Neuron (in vitro differentiated cells): ENCODE data around the gene SHROOM3.

Experiments used
- H2AFZ ChIP-seq: one replicate; pipeline ENCODE4 v1.6.1; 2013; ENCODE audit warnings: low read depth, mild to moderate bottlenecking, inconsistent platforms, low read length, moderate library complexity
- H3K27me3 ChIP-seq: one replicate; pipeline ENCODE4 v1.6.1; 2013; ENCODE audit warnings: low read length; ENCODE audit not compliant: insufficient read depth
- H3K36me3 ChIP-seq: one replicate; pipeline ENCODE4 v1.6.1; 2013; ENCODE audit warnings: low read length; ENCODE audit not compliant: insufficient read depth
- H3K4me1 ChIP-seq: one replicate; pipeline ENCODE4 v1.6.1; 2013; ENCODE audit warnings: low read length; ENCODE audit not compliant: insufficient read depth
- H3K4me3 ChIP-seq: 2 replicates; pipeline ENCODE4 v1.5.1; 2013; ENCODE audit warnings: mild to moderate bottlenecking, low read length, moderate library complexity
- H3K9me3 ChIP-seq: one replicate; pipeline ENCODE4 v1.6.1; 2013; ENCODE audit warnings: low read length

The SHROOM3 gene

DNA sequence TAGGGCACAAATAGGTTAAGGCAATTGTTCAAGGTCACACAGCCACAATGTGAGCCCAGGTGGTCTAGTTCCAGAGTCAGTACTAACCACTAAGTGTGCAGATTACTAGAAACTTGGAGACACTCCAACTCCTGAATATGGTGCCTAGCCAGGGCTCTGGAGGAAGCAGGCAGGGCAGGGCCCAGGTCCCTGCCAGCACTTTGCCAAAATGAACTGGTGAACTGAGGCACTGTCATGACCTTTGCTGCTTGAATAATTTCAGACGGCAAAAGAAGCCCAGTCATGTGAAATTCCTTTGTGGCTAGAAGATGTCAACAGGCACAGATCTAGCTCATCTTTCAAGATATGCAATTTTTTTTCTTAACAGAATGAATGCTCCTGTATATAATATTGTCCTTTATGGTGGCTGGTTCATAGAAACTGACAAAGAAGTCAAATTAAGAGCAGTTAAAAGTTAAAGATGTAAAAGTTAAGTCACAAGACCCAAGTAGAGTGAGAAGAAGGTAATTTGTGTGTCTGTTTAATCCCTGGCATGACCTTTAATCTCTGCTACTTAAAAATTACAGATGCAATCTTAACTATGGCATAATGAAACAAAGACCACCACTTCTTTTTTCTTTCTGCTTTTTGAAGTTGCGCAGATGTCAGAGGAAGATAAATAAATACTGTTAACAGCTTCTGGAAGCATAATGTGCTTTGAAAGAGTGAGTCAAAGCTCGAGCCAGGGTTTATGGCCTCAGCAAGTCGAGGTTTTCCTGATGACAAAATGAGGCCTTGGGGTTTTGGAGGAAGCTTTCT lies 54.1 kb downstream of the SHROOM3 start:
- H3K4me3 ChIP-seq: no peak overlapping the region
- H3K27me3 ChIP-seq: no peaks in the 10 kb centered on the region
- H3K36me3 ChIP-seq: no peaks in the 10 kb centered on the region
- H3K4me1 ChIP-seq: peaks cover 32% of the 10 kb centered on the region
- no peak overlapping the region for H2AFZ ChIP-seq
- H3K9me3 ChIP-seq: peaks cover 5% of the 10 kb centered on the region

GRCh38 chr4:76489686-76490161 lies 54.7 kb downstream of the SHROOM3 start:
- H3K4me1 ChIP-seq: peaks cover 30% of the 10 kb centered on the region

DNA sequence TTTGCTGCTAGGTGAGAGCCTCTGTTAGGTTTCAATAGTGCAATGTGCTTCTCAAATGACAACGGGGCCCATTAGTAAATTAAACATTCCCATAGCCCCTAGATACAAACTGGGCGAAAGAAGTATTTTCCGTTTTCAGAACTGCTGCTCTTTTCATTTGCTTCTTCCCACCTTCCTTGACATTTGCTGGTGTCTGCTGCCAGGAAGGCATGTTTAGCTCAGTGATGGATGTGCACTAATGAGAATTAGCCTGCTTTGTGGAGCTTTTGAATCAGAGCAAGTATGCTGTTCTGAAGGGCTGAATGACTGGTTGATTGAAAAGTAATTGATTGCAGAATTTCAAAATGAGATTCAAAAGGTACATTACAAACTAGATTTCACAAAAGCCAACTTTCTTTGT lies 57.0 kb downstream of the SHROOM3 start:
- H3K4me3 ChIP-seq: no peak overlapping the region
- peaks cover 5% of the 10 kb centered on the region for H3K9me3 ChIP-seq
- H3K36me3 ChIP-seq: no peaks in the 10 kb centered on the region
- H2AFZ ChIP-seq: no peak overlapping the region
- H3K4me1 ChIP-seq: peaks cover 11% of the 10 kb centered on the region
- no peaks in the 10 kb centered on the region for H3K27me3 ChIP-seq

More at GRCh38 chr4:76489686-76490161, 54.7 kb downstream of the SHROOM3 start:
- H3K4me3 ChIP-seq: no peak overlapping the region
- no peaks in the 10 kb centered on the region for H3K27me3 ChIP-seq
- H3K36me3 ChIP-seq: no peaks in the 10 kb centered on the region
- no peak overlapping the region for H2AFZ ChIP-seq
- H3K9me3 ChIP-seq: peaks cover 5% of the 10 kb centered on the region

DNA sequence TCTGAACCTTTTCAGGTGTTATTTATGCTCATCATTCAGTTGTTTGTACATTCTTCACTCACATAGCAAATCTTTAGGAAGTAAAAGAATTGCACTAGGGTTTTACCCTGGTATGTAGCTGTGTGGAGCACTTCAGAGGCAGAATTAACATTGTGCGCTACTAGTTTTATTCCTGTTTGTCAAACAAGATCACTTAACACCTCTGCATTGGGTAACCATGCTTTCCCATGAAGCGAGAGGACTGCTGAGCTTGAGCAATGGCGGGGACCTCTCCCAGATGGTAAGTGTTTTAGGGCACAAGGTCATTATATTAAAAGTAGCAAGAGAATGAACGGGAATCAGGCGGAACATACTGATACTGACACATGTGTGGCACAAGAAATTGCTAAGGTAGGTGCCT lies 59.2 kb downstream of the SHROOM3 start:
- H3K36me3 ChIP-seq: no peaks in the 10 kb centered on the region
- H3K27me3 ChIP-seq: no peaks in the 10 kb centered on the region
- no peak overlapping the region for H3K4me3 ChIP-seq
- peaks cover 5% of the 10 kb centered on the region for H3K9me3 ChIP-seq
- peaks cover 21% of the 10 kb centered on the region for H3K4me1 ChIP-seq
- no peak overlapping the region for H2AFZ ChIP-seq

GRCh38 chr4:76494871-76495590 lies 60.0 kb downstream of the SHROOM3 start:
- Histone ChIP-seq H3K4me1 (peaks cover 17% of the 10 kb centered on the region), H2AFZ (no peak overlapping the region), H3K9me3 (peaks cover 1% of the 10 kb centered on the region), H3K4me3 (no peak overlapping the region), H3K27me3 (no peaks in the 10 kb centered on the region), H3K36me3 (no peaks in the 10 kb centered on the region)

- peaks cover 15% of the 10 kb centered on the region for H3K4me1 ChIP-seq
- H3K27me3 ChIP-seq: no peaks in the 10 kb centered on the region
- H3K9me3 ChIP-seq: no peaks in the 10 kb centered on the region
- H3K4me3 ChIP-seq: no peak overlapping the region
- H3K36me3 ChIP-seq: no peaks in the 10 kb centered on the region
- no peak overlapping the region for H2AFZ ChIP-seq
These were observed 63.5 kb downstream of the SHROOM3 start for GRCh38 chr4:76498550-76498949.

DNA sequence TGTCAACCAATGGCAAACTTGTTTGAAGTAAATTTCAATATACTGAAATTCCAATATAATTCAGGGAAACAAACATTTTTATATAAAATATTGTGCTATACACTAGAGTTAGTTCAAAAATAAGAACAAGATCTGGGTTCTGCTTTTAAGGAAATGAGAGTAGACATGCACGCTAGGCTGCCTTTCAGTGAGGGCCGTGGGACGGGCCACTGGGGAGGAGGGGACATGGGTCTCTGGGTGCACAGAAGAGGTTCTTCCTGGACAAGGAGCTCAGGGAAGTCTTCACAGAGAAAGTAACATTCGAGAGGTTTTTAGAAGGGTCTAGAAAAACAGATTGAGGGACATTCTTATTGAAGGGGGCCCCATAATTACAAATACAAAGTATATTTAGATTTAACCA lies 64.4 kb downstream of the SHROOM3 start:
- Histone ChIP-seq H3K36me3 (no peaks in the 10 kb centered on the region), H2AFZ (no peak overlapping the region), H3K4me1 (peaks cover 15% of the 10 kb centered on the region), H3K4me3 (no peak overlapping the region), H3K27me3 (no peaks in the 10 kb centered on the region), H3K9me3 (no peaks in the 10 kb centered on the region)

- no peak overlapping the region for H3K4me3 ChIP-seq
- peaks cover 13% of the 10 kb centered on the region for H3K4me1 ChIP-seq
- H2AFZ ChIP-seq: no peak overlapping the region
- no peaks in the 10 kb centered on the region for H3K9me3 ChIP-seq
- no peaks in the 10 kb centered on the region for H3K27me3 ChIP-seq
- H3K36me3 ChIP-seq: no peaks in the 10 kb centered on the region
These were observed 67.9 kb downstream of the SHROOM3 start for GRCh38 chr4:76502886-76503285.

- no peaks in the 10 kb centered on the region for H3K4me1 ChIP-seq
- no peaks in the 10 kb centered on the region for H3K27me3 ChIP-seq
- H3K36me3 ChIP-seq: no peaks in the 10 kb centered on the region
- H3K4me3 ChIP-seq: no peak overlapping the region
- no peak overlapping the region for H2AFZ ChIP-seq
- no peaks in the 10 kb centered on the region for H3K9me3 ChIP-seq
These were observed 69.8 kb downstream of the SHROOM3 start for GRCh38 chr4:76504613-76505465.

DNA sequence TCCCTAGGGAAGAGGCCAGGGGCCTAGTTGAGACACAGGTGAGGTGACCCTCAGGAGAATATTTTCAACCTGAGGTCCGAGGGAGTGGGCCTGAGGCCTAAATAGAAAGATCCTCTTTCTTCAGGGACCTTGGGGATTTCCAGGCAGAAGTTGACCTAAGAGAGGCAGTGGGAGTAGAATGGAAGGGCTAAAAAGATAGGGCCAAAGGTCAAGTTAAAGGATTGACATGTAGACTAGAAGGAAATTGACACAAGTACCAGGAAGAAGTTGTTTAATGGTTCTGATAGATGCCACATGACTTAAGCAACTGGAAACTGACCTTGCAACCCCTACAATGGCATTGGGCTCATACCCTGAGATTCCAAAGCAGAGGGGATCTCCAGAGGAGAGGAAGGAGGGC lies 76.9 kb downstream of the SHROOM3 start:
- Histone ChIP-seq H2AFZ (no peak overlapping the region), H3K4me3 (no peak overlapping the region), H3K4me1 (no peaks in the 10 kb centered on the region), H3K9me3 (peaks cover 3% of the 10 kb centered on the region), H3K27me3 (no peaks in the 10 kb centered on the region), H3K36me3 (no peaks in the 10 kb centered on the region)

GRCh38 chr4:76513482-76513881 lies 78.5 kb downstream of the SHROOM3 start:
- H3K36me3 ChIP-seq: no peaks in the 10 kb centered on the region
- no peak overlapping the region for H3K4me3 ChIP-seq
- no peaks in the 10 kb centered on the region for H3K27me3 ChIP-seq
- peaks cover 3% of the 10 kb centered on the region for H3K9me3 ChIP-seq
- peaks cover 3% of the 10 kb centered on the region for H3K4me1 ChIP-seq
- no peak overlapping the region for H2AFZ ChIP-seq

GRCh38 chr4:76514087-76514486 lies 79.1 kb downstream of the SHROOM3 start:
- Histone ChIP-seq H3K4me1 (peaks cover 6% of the 10 kb centered on the region), H3K4me3 (no peak overlapping the region), H2AFZ (no peak overlapping the region), H3K9me3 (peaks cover 3% of the 10 kb centered on the region), H3K36me3 (no peaks in the 10 kb centered on the region), H3K27me3 (no peaks in the 10 kb centered on the region)
